Endothelial cell of umbilical vein (primary cell): Measurements from ENCODE around the gene EHF. TPM values are rescaled to one million over a fixed set of nuclear protein-coding genes. Genes with fewer than 3 reads are reported as not detected.

Source experiments
- BruUV-seq: library from RNA; stranded (reverse); fragments of 400-500 nt; replicated peaks from 2 replicates; lab custom pipeline; 2021; lab: Mats Ljungman, UMichigan
- CTCF ChIA-PET: fragments of 300-600, 350-600 bp; sonication (Branson Sonifier 250); formaldehyde crosslinking; loops from one replicate; lab custom pipeline; 2021; ENCODE audit warnings: antibody characterized with exemption, inconsistent platforms; lab: Charles Lee
- POLR2A ChIA-PET: fragments of 300-600, 350-600 bp; sonication (Branson Sonifier 250); formaldehyde crosslinking; loops from one replicate; lab custom pipeline; 2021; ENCODE audit warnings: antibody characterized with exemption, inconsistent platforms; lab: Charles Lee
- DNase-seq: peaks from one replicate; pipeline ENCODE4 v3.0.0-alpha.2; 2011; ENCODE audit warnings: low read depth, low spot score
- FAIRE-seq: peaks from 2 replicates; lab custom pipeline; 2011; peaks lifted over from hg19 to GRCh38; lab: Jason Lieb, UNC
- H2AFZ ChIP-seq: 2 replicates; pipeline ENCODE4 v1.6.0; 2012; ENCODE audit warnings: low read depth, low read length, control low read depth, inconsistent platforms
- H3K27ac ChIP-seq: 2 replicates; pipeline ENCODE4 v1.5.1; 2011; ENCODE audit warnings: low read depth, mild to moderate bottlenecking, control low read depth, low read length, moderate library complexity; ENCODE audit not compliant: insufficient read depth
- H3K27me3 ChIP-seq, 2 experiments: 2 replicates each; pipeline versions ENCODE4 v1.6.0 to v1.6.1; 2011; ENCODE audit warnings: low read length in 2 of 2, mixed read lengths in 1 of 2; ENCODE audit not compliant: control insufficient read depth in 2 of 2, insufficient read depth in 2 of 2
- H3K36me3 ChIP-seq, 2 experiments: 2 replicates in 1 of 2; 3 replicates in 1 of 2; pipeline ENCODE4 v1.5.1; 2011; ENCODE audit warnings: low read length in 2 of 2, mild to moderate bottlenecking in 1 of 2, moderate library complexity in 1 of 2; ENCODE audit not compliant: control insufficient read depth in 2 of 2, insufficient read depth in 2 of 2; ENCODE audit errors: extremely low read depth in 1 of 2
- H3K4me1 ChIP-seq: 3 replicates; pipeline ENCODE4 v1.5.1; 2011; ENCODE audit warnings: mild to moderate bottlenecking, low read length; ENCODE audit not compliant: control insufficient read depth, insufficient read depth; ENCODE audit errors: extremely low read depth
- H3K4me2 ChIP-seq: 2 replicates; pipeline ENCODE4 v1.6.1; 2011; ENCODE audit warnings: low read length, control low read depth, mixed read lengths; ENCODE audit not compliant: insufficient read depth
- H3K4me3 ChIP-seq, 3 experiments: fragments of 200-600 bp in 1 of 3; sonication (generic), shearing (Covaris generic) in 1 of 3; replicated peaks in 1 of 3; 2 replicates each; pipeline ENCODE4 v1.5.1; 2011 to 2016; ENCODE audit warnings: control low read depth in 3 of 3, low read length in 3 of 3, mild to moderate bottlenecking in 2 of 3, inconsistent platforms in 1 of 3, low read depth in 1 of 3, moderate library complexity in 1 of 3; ENCODE audit not compliant: insufficient read depth in 1 of 3
- H3K79me2 ChIP-seq: 2 replicates; pipeline ENCODE4 v1.6.0; 2012; ENCODE audit warnings: low read length, inconsistent platforms; ENCODE audit not compliant: control insufficient read depth, insufficient read depth
- H3K9ac ChIP-seq: replicated peaks from 2 replicates; pipeline ENCODE3; 2011; ENCODE audit warnings: low read length, control low read depth; ENCODE audit not compliant: insufficient read depth; ENCODE audit errors: extremely low read depth
- H3K9me1 ChIP-seq: replicated peaks from 3 replicates; pipeline ENCODE4 v1.6.0; 2011; ENCODE audit warnings: mild to moderate bottlenecking, low read length; ENCODE audit not compliant: control insufficient read depth, insufficient read depth; ENCODE audit errors: extremely low read depth
- H3K9me3 ChIP-seq: replicated peaks from 2 replicates; pipeline ENCODE4 v1.5.1; 2012; ENCODE audit warnings: low read length, inconsistent platforms; ENCODE audit not compliant: control insufficient read depth, insufficient read depth
- H4K20me1 ChIP-seq: replicated peaks from 2 replicates; pipeline ENCODE3; 2011; ENCODE audit warnings: mild to moderate bottlenecking, low read length; ENCODE audit not compliant: control insufficient read depth, insufficient read depth; ENCODE audit errors: extremely low read depth
- EZH2 ChIP-seq: IDR thresholded peaks from 2 replicates; pipeline ENCODE4 v1.6.1; 2012; ENCODE audit warnings: borderline replicate concordance, low read depth, mild to moderate bottlenecking, moderate library complexity, low read length, inconsistent platforms; ENCODE audit not compliant: severe bottlenecking
- FOS ChIP-seq: IDR thresholded peaks from 2 replicates; pipeline ENCODE4 v1.6.1; 2011; ENCODE audit warnings: mild to moderate bottlenecking, low read length, moderate library complexity, borderline replicate concordance; ENCODE audit not compliant: insufficient read depth
- GATA2 ChIP-seq: IDR thresholded peaks from 2 replicates; pipeline ENCODE4 v1.7.0; 2011; ENCODE audit warnings: low read depth, mild to moderate bottlenecking, moderate library complexity, mixed read lengths, low read length; ENCODE audit not compliant: insufficient read length, insufficient read depth
- POLR2A ChIP-seq: IDR thresholded peaks from 2 replicates; pipeline ENCODE4 v1.6.1; 2012; ENCODE audit warnings: low read depth, mild to moderate bottlenecking, control low read depth, low read length
- POLR2AphosphoS5 ChIP-seq: IDR thresholded peaks from 2 replicates; pipeline ENCODE4 v1.6.1; 2012; ENCODE audit warnings: low read depth, mild to moderate bottlenecking, control low read depth, low read length, moderate library complexity; ENCODE audit not compliant: insufficient read depth
- dilution Hi-C: fragments of 300-500 bp; cut with MboI; formaldehyde crosslinking; loops from one replicate; pipeline ENCODE4 v1.15.0; 2019; ENCODE audit warnings: low sequenced_read_pairs; ENCODE audit not compliant: extremely low pct_ligation_motif_present
- intact Hi-C: fragments of 100-400 bp; cut with micrococcal nuclease; formaldehyde crosslinking; loops from one replicate; pipeline ENCODE4 v1.10.0; 2022
- polyA plus RNA-seq, 4 experiments: library from polyadenylated mRNA; depleted of rRNA in 3 of 4; stranded (reverse) in 3 of 4; unstranded in 1 of 4; fragments of >200 nt; gene quantifications; 2 replicates each; pipeline versions ENCODE4 v1.2.1 to v1.2.3, GENCODE V29; 2011 to 2012; ENCODE audit warnings: missing spikeins in 1 of 4
- total RNA-seq: library from RNA; stranded (reverse); gene quantifications from 2 replicates; pipeline ENCODE4 v1.2.3, GENCODE V29; 2021
- TF ChIP-seq, protein P1 (sequence below), 2 donors: IDR thresholded peaks; 1 replicate in 1 of 2; 2 replicates in 1 of 2; pipeline ENCODE4 v1.5.1; 2011; ENCODE audit warnings: low read length in 2 of 2, mild to moderate bottlenecking in 2 of 2, moderate library complexity in 2 of 2, control low read depth in 1 of 2, inconsistent platforms in 1 of 2, low read depth in 1 of 2; ENCODE audit not compliant: insufficient read depth in 1 of 2; ENCODE audit errors: extremely low read depth in 1 of 2

Gene EHF
- total and polyA plus RNA-seq, 2 donors (not counting 3 experiments of a cell fraction or from before 2014, with no cell fraction given), result not detected

- Histone ChIP-seq H3K27me3 (no peaks in the 10 kb centered on the region), H3K9me3 (no peaks in the 10 kb centered on the region), H3K9me1 (no peaks in the 10 kb centered on the region), H3K79me2 (no peaks in the 10 kb centered on the region), H3K4me1 (no peaks in the 10 kb centered on the region), H3K27ac (no peak overlapping the region), H2AFZ (peak overlapping the region; percentile 23), H3K36me3 (no peaks in the 10 kb centered on the region), H3K4me2 (no peak overlapping the region), H3K4me3 (no peak overlapping the region), H4K20me1 (no peaks in the 10 kb centered on the region), H3K9ac (no peak overlapping the region)
- FAIRE-seq (no peak), DNase-seq (no peak)
- TF ChIP-seq EZH2, result no peak
- TF ChIP-seq FOS, result peak; percentile 26
- intact Hi-C loops (no loop called here), dilution Hi-C loops (no loop called here)
- ChIA-PET CTCF (no interaction called here), POLR2A (interaction anchor here (0.6 kb wide), 1 partner anchor 481 kb away, joined by 4 read pairs; no protein-coding TSS in a partner anchor)
- no TSS peak for BruUV-seq
Measured at GRCh38 chr11:34655335-34656008, 34.6 kb downstream of the EHF start.

DNA sequence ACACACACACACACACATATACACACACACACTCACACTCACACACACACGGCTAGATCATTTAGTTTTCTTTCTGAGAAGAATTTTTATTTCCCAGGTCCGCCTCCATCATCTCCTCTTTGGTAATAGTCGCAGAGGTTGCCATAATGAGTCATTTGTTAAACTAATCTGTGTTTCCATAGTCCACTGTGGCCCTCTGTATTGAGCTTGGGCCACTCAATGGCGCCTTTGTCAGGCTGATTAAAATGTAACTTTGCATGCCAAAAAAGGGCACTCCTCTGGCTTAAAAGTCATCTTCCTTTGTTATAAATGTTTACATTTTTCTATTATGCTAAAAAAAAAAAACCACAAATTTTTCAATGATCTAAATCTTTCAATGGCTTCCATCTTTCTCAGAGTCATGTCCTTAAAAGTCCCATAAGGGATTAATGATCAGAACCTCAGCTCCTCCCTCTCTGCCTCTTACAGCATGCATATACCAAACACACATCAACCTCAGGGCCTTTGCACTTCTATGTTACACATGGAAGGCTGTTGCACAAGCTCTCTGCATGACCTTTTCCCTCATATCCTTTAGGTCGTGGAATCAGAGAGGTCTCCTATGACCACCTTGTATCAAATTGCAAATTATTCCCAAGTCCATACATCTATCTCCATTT is 35.3 kb downstream of the EHF start:
- no peaks in the 10 kb centered on the region for H3K9me1 ChIP-seq
- dilution Hi-C loops, result no loop called here
- BruUV-seq, result no TSS peak
- H3K9me3 ChIP-seq, result no peaks in the 10 kb centered on the region
- no peak for DNase-seq
- no peak for FAIRE-seq
- H3K9ac ChIP-seq, result no peak overlapping the region
- no peak overlapping the region for H3K27ac ChIP-seq
- no peaks in the 10 kb centered on the region for H3K27me3 ChIP-seq
- H4K20me1 ChIP-seq, result no peaks in the 10 kb centered on the region
- POLR2A ChIA-PET, result interaction anchor here (0.6 kb wide), 1 partner anchor 482 kb away, joined by 4 read pairs; no protein-coding TSS in a partner anchor
- intact Hi-C loops, result no loop called here
- H3K36me3 ChIP-seq, result no peaks in the 10 kb centered on the region
- H3K4me1 ChIP-seq, result no peaks in the 10 kb centered on the region
- H3K79me2 ChIP-seq, result no peaks in the 10 kb centered on the region
- H2AFZ ChIP-seq, result no peak overlapping the region
- CTCF ChIA-PET, result no interaction called here
- TF ChIP-seq POLR2AphosphoS5 (no peak), GATA2 (no peak), POLR2A (no peak), FOS (no peak)
- TF ChIP-seq, protein P1, sequence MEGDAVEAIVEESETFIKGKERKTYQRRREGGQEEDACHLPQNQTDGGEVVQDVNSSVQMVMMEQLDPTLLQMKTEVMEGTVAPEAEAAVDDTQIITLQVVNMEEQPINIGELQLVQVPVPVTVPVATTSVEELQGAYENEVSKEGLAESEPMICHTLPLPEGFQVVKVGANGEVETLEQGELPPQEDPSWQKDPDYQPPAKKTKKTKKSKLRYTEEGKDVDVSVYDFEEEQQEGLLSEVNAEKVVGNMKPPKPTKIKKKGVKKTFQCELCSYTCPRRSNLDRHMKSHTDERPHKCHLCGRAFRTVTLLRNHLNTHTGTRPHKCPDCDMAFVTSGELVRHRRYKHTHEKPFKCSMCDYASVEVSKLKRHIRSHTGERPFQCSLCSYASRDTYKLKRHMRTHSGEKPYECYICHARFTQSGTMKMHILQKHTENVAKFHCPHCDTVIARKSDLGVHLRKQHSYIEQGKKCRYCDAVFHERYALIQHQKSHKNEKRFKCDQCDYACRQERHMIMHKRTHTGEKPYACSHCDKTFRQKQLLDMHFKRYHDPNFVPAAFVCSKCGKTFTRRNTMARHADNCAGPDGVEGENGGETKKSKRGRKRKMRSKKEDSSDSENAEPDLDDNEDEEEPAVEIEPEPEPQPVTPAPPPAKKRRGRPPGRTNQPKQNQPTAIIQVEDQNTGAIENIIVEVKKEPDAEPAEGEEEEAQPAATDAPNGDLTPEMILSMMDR (IDR thresholded peaks at IDR 0.05; ENCODE audit: extremely low read depth in 1 of 2, insufficient read depth in 1 of 2, low read depth in 1 of 2, low read length in 2 of 2), result no peak
- no peak overlapping the region for H3K4me3 ChIP-seq
- H3K4me2 ChIP-seq, result no peak overlapping the region
